GM20000 (cell line): Measurements from ENCODE around the gene PARP6.

Experiments used
- DNase-seq: peaks from one replicate; pipeline ENCODE4 v3.0.0; 2012; ENCODE audit warnings: low spot score
- CTCF ChIP-seq: IDR thresholded peaks from 2 replicates; pipeline ENCODE4 v1.5.1; 2012; ENCODE audit warnings: mild to moderate bottlenecking, control low read depth; ENCODE audit errors: extremely low read depth, missing control alignments

Gene PARP6

GRCh38 chr15:72197460-72198355, 74.6 kb downstream of the PARP6 start, which contains the start of gene GRAMD2A:
Gene GRAMD2A (minus strand): TSS chr15:72197787.
- no peak for TF ChIP-seq CTCF
- peak; percentile 87 for DNase-seq

DNA sequence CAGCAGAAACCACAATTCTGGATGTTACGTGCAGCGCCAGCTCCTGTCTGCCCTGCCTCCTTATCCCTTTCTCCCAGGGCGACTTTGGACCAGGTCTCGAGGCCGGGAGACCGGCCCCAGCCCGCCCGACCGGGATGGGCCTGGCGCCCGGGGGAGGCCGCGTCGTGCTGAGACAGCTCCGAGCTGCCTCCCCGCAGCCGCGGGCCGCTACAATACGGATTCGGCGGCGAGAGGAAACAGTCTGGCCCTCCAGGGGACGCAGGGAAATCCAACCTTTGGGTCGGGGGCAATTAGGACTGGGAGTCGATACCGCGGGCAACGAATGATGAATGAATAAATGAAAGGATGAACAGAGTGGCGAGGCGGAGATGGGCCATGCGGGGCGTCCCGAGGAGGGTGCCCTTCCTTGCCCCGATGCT, 75.3 kb downstream of the PARP6 start:
- DNase-seq = no peak
- no peak for TF ChIP-seq CTCF

DNA sequence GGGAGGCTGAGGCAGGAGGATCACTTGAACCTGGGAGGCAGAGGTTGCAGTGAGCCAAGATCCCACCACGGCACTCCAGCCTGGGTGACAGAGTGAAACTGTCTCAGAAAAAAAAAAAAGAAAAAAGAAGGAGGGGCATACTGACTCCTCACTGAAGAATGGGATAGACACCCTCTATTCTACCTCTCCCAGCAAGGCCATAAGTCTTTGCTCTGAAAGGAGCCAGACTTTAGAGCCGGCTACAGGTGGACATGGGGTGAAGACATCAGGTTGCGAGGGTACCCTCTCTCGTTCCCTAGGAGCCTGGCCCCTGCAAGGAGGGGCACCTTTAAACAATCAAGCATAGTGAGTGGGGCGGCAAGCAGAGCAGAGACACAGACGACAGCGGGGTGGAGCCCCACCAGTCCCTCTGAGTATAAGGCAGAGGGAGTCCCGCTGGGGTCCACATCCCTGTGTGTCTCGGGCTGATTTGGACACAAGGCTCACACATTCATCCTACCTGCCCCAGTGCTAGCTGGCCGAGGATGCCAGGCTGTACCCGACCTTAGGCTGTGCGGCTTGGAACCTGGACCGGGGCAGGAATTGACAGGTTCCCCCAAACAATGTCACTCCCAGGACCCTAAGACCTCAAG, 75.8 kb downstream of the PARP6 start:
- no peak for TF ChIP-seq CTCF
- DNase-seq = peak; percentile 48

DNA sequence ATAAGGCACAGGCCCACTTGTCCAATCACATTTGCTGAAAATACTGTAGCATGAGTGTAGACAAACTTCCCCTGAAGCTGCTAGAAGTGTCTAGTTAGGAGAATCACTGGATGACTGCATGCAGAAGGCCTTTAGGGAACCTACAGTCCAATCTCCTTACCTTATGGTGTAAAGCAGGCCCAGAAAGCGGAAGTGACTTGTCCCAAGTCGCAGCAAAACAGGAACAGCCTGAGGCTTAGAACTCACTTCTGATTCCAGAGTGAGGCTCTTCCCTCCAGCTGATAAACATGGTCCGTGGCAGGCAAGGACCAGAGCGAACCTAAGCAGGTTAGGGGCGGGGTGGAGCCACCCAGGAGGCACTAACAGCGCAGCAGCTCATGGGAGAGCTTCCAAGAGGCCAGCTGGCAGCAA, 77.2 kb downstream of the PARP6 start:
- no peak for TF ChIP-seq CTCF
- no peak for DNase-seq

DNA sequence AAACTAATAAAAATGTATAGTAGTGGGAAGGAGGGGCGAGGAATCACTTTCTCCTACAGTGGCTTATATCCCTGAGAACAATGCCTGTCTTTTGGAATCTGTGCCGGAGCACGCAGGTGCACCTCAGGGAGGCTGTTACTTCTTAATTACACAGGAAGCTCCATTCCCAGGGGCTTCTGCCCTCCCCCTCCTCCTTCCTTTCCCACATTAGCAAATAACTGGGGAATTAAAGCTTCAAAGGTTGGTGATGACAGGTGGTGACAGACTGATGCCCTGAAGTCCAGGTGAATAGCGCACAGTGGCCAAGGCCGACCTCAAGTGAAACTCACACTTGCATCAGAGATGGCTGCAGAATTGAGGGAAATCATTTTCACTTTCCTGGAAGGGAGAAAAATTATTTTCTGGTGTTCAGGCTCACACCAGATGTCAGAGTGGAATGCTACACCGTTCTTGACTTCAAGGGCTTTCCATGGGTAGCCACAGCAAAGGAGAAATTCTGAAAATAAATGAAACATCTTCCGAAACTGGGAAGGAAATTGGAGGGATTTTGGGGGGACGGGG, 78.4 kb downstream of the PARP6 start:
- DNase-seq = no peak
- no peak for TF ChIP-seq CTCF

DNA sequence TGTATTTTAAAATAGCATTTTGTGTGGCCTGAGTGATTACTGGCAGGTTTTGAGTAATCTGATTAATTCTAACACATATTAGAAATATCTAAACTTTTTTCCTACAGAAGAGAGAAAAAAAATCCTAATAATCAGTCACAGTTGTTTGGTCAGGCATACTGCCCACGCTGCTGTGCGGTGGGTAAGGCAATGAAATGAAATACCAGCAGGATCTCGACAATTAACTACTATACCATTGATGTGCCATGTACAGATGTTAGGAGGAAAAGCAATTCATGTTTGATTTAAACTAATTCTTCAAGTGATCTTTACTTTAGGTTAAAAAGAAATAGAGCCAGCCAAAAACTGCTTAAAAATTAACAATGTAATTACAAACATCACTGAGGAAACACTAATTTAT, 79.9 kb downstream of the PARP6 start:
- no peak for DNase-seq

More for the DNA sequence above, 79.9 kb downstream of the PARP6 start:
- TF ChIP-seq CTCF = no peak
